SK-N-SH treated with all-trans-retinoic acid at 6 μM for 48 hours (cell line): Measurements from ENCODE around the gene PWWP2A.
"Not testable (repeated sequence)": the region's sequence is repeated elsewhere in the genome, so short reads cannot be mapped to it uniquely, and the experiment has no call there.

ENCODE experiments used
- BACH2 ChIP-seq: fragments of 250-450 bp; sonication (Bioruptor Pico); IDR thresholded peaks from 2 replicates; pipeline ENCODE4 v1.9.0; 2021; ENCODE audit warnings: mild to moderate bottlenecking, borderline replicate concordance
- CSDC2 ChIP-seq: fragments of 250-450 bp; sonication (Bioruptor Pico); IDR thresholded peaks from 2 replicates; pipeline ENCODE4 v1.5.0; 2020; ENCODE audit warnings: mild to moderate bottlenecking, moderate library complexity
- CSRNP3 ChIP-seq: fragments of 250-450 bp; sonication (Bioruptor Pico); IDR thresholded peaks from 2 replicates; pipeline ENCODE4 v1.5.1; 2021; ENCODE audit warnings: mild to moderate bottlenecking, moderate library complexity
- OSR1 ChIP-seq: fragments of 250-450 bp; sonication (Bioruptor Pico); IDR thresholded peaks from 2 replicates; pipeline ENCODE4 v1.8.0; 2022; ENCODE audit warnings: moderate library complexity, mild to moderate bottlenecking, inconsistent platforms
- POU6F1 ChIP-seq: fragments of 250-450 bp; sonication (Bioruptor Pico); IDR thresholded peaks from 2 replicates; pipeline ENCODE4 v1.8.0; 2021; ENCODE audit warnings: low read depth, mild to moderate bottlenecking, moderate library complexity, borderline replicate concordance
- ZFP30 ChIP-seq: fragments of 450-650 bp; formaldehyde crosslinking; IDR thresholded peaks from 2 replicates; pipeline ENCODE4 v1.5.0; 2022; ENCODE audit warnings: mild to moderate bottlenecking, moderate library complexity
- ZNF565 ChIP-seq: fragments of 450-650 bp; formaldehyde crosslinking; conservative IDR thresholded peaks from 2 replicates; pipeline ENCODE4 v1.5.0; 2020; ENCODE audit warnings: low read depth, mild to moderate bottlenecking, moderate library complexity

GRCh38 chr5:160160875-160161274, 41.6 kb upstream of the PWWP2A start:
- not testable (repeated sequence) for TF ChIP-seq BACH2, CSDC2, CSRNP3, ZNF565, OSR1, ZFP30, POU6F1 (CRISPR knock-in tag)
